ENCODE measurements around the gene SBSN.
"Not testable (repeated sequence)": the region's sequence is repeated elsewhere in the genome, so short reads cannot be mapped to it uniquely, and the experiment has no call there.

The SBSN gene

DNA sequence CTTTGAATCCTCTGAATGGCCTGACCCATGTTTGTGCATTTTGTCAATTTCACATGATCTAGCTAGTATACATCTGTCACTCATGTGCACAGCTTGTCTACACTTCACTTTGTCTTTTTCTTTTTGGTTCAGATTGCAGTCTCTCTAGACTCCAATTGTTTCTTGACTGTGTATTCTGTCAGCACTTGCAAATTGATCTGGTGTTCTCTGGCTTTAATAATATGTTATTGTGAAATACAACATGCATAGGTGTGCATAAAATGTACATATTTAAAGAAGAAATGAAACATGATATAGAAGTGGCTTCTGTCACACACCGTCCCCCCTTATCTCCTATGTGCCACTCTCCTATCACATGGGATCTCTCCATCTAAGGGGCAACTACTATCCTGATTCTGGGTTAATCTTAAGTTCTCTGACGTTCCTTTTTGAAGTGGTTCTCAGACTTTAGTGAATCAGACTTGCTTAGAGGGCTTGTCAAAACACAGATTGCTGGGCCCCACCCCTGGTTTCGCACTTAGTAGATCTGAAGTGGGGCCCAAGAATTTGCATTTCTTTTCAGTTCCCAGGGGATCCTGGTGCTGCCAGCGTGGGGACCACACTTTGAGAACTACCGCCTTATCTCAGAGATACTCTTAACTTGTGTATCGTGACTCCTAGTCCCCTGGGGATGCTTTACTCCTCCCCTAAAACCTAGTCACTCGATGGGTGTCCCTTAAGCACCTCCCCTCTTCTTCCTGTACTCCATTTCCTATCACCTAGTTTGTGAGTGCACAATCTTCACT lies 43.7 kb downstream of the SBSN start:
- H3K4me3 ChIP-seq (ENCODE audit: low read depth, low read length), result no peak overlapping the region
- no peak for DNase-seq (ENCODE audit: low read depth)

DNA sequence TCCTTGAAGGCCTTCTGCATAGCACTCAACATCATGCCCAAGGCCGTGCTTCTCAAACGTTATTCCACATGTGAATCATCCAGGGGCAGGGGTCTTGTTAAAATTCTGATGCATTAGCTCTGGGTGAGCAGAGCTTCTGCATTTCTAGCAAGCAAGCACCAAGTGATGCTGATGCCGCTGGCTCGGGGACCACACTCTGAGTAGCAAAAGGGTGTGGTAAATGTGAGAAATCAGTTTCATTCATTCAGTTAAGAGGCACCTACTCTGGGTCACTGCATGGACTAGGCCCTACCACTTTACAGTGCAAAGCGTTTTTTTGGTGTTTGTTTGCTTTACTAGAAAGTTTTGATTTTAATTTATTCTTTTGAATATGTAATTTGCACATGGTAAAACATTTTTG lies 45.0 kb downstream of the SBSN start:
- H3K4me3 ChIP-seq (ENCODE audit: low read depth, low read length), result no peak overlapping the region
- no peak for DNase-seq (ENCODE audit: low read depth)

DNA sequence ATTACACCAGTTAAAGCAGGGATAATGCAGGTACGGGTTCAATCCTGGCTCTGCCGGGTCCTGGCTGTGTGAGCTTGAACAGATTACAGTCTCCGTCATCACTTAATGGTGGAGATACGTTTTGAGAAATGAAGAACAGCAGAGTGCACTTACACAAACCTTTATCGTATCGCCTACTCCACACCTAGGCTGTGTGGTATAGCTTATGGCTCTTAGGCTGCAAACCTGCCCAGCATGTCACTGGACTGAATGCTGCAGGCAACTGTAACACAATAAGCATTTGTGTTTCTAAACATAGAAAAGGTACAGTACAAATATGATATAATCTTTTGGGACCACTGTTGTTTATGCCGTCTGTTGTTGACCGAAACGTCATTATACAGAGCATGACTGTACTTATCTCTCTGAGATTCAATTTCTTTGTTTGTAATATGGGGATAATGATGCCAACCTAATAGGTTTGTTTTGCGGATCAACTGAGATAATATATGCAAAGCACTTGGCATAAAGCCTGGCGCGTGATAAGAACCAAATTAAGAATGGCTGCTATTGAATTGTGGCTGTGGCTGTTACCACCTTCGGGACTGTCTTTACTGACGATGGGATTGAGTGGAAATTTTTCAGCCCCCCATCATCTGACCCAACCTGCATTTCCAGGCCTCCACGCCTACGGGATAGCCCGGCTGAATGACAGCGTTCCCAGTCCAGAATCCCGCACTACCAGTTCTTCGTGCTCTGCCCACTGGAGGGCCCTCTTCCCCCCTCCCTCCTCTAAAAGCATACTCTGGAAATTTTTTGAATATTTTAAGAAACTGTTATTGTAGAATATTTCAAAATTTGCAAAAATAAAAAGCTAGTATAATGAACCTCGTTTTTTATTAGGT lies 49.1 kb downstream of the SBSN start:
- no peak for DNase-seq (ENCODE audit: low read depth)

DNA sequence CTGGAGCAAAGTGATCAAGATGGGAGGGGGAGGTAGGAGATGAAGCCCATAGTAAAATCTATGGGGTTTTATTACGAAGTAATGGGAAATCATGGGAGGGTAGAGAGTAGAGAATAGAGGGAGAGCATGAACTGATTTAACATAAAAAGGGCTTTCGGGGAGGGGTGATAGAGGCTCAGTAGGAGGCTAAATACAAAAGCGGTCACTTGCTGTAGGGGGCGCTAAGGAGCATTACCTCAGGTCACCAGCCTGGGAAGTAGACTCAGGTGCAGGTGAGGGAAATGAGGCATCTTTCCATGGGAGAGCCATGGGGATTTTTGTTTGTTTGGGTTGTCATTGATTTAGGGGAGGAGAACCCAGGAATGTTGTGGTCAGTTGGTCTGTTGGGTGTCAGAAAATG lies 52.0 kb downstream of the SBSN start:
- H3K4me3 ChIP-seq (ENCODE audit: low read depth, low read length), result no peak overlapping the region
- DNase-seq (ENCODE audit: low read depth), result no peak

More for the DNA sequence above, 49.1 kb downstream of the SBSN start:
- no peak overlapping the region for H3K4me3 ChIP-seq (ENCODE audit: low read depth, low read length)

DNA sequence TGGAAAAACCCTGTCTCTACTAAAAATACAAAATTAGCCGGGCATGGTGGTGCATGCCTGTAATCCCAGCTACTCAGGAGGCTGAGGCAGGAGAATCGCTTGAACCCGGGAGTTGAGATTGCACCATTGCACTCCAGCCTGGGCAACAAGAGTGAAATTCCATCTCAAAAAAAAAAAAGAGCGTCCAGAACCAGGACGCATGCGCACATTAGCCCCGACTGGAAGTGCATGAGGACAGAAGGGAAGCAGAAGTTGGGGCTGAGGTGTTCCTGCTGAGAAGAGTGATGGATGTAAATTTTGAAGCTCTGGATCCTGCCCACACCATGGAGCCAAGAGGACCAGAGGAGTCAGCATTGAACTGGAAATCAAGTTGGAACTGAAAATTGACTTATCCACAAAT lies 53.5 kb downstream of the SBSN start:
- H3K4me3 ChIP-seq (ENCODE audit: low read depth, low read length); DNase-seq (ENCODE audit: low read depth): not testable (repeated sequence)

DNA sequence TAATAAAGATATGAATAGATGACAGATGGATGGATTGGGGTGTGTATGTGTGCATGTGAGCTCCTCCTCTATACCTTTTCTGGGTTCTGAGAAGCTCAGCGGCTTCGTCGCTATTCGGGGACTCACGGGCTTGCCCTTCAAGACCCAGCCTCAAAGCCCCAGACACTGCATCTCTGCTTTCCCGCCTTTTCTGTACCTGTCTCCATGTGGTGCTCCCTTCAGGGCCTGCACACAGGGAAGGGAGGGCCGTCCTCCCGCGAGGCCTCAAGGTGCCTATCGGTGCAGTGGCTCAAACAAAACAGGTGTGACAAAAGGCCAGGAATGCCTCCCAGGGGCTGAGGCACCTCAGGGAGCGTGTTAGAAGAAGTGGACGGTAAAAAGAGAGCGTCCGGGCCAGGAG lies 54.0 kb downstream of the SBSN start:
- DNase-seq (ENCODE audit: low read depth), result no peak
- no peak overlapping the region for H3K4me3 ChIP-seq (ENCODE audit: low read depth, low read length)

Measured in skeletal muscle cell (primary cell).